ENCODE measurements around the gene MB.
"Not testable (repeated sequence)": the region's sequence is repeated elsewhere in the genome, so short reads cannot be mapped to it uniquely, and the experiment has no call there.

The MB gene

GRCh38 chr22:35617137-35617755 lies at the start of gene MB:
Gene MB (minus strand): TSS chr22:35617329. CDS start chr22:35617257, 72 bp downstream.
- no peak for DNase-seq

DNA sequence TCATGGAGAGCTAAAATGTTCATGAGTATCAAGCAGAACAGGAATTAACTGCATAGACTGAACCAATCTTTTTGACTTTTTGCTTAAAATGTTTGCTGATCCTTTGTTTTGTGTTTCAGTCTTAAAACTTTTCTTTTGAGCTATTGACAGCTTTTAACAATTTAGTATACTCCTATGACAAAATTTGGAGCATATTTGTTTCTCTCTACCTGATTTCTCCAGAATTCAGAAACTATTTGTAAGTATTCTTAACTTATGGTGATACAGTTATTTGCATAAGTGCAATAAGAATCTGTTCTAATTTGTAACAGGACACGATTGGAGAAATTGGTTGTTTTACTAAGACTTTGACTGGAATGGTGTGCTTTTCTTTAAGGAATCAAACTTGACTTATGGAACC lies 49.6 kb upstream of the MB start:
- DNase-seq: not testable (repeated sequence)

GRCh38 chr22:35664955-35665587 lies 47.9 kb upstream of the MB start:
- DNase-seq: no peak

DNA sequence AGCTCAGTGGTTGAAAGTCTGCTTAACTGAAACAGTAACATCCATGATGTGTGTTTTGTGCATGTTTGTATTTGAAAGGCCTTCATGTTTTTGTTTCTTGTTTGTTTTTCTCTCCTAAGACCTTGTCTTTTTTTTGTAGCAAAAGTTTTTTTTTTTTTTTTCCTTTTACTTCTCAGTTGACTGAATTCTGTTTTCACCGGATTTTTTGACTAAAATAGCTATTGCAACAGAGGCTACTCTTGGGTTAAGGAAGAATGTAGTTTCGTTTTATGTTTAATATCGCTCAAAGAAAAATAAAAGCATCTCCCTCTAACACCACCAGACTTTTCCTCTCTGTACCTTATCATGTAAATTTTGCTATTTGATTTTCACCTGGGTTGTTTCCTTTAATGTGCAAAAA lies 46.2 kb upstream of the MB start:
- no peak for DNase-seq

DNA sequence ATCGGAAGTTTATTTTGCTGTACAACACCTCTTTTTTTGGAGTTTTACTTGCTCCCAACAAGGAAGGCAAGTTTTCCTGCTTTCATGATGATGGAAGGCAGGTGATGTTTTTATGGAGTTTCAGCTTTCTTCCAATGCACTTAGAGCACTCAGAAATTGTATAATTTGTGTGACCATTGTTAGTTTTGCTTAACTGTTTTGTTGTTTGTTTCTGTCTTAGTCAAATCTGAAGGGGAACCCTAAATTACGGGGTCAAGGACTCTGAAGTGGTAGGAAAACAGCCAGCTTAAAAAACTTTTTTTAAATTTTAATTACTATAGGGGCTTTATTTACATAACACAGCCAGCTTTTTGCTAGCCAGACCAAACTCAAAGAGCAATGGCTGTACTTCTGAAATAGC lies 45.8 kb upstream of the MB start:
- no peak for DNase-seq

DNA sequence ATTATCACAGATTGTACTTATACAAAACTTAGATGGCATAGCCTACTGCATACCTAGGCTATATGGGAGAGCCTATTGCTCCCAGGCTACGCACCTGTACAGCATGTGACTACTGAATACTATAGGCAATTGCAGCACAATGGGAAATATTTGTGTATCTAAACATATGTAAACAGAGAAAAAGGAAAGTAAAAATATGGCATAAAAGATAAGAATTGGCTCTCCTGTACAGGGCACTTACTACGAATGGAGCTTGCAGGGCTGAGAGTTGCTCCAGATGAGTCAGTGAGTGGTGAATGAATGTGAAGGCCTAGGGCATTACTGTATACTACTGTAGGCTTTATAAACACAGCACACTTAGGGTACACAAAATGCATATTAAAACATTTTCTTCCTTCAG lies 44.3 kb upstream of the MB start:
- DNase-seq: no peak

DNA sequence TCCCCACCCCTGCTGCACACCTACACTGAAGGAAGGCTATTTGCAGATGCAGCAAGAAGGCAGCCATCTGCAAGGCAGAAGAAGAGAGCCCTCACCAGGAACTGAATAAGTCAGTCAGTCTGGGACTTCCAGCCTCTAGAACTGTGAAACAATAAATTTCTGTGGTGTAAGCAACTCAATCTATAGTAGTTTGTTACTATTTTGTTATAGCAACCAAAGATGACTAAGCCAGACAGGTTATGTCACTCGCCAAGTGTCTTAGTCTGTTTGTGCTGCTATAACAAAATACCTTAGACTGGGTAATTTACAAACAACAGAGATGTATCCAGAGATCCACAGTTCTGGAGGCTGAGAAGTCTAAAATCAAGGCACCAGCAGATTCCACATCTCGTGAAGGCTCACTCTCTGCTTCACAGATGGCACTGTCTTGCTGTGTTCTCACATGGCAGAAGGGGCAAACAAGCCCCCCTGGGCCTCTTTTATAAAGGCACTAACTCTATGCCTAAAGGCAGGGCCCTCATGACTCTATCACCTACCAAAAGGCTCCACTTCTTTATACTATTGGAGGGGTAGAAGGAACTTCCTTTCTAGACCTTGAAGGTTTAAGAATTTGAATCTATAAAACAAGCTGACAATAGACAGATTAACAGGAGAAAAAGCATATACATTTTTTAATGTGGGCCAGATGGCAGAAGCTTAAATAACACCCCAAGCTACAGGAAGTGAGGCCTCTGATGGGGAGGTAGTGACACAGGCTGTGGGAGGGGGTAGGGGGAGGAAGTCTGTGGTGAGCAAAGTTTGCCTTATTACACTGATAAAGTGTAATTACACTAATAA lies 43.4 kb upstream of the MB start:
- no peak for DNase-seq

DNA sequence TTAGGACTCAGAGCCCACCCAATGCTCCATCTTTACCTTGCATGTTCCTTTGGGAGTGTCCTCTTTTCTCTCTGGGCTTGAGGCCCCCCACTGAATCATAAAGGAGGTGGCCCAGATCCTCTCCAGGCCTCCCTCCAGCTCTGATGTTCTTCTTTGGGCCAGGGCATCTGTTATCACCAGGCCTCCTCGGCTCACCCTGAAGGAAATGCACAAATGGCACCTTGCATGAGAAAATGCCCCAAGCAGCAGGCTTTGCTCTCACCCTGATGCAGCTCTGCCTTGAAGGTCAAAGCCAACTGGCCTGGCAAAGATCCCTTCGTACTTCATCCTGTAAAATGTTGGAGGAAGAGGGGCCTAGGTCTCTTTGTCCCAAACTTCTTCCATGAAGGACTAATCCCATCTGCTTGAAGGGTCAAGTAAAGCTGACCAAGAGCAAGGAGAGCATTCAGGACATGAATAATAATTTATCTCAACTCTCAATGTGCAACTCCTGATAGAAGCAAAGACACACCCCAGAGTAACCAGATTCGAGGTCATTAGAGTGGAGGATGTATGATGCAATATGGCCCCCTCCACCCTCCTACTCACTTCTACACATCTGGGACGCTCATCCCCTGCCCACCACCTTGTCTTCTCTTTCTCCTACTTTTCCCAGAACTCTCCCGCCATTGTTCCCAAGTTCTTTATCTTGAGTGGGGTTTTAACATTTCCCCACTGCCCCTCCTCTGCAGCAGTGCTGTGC lies 40.6 kb upstream of the MB start:
- DNase-seq: no peak

GRCh38 chr22:35656284-35656752 lies 39.2 kb upstream of the MB start:
- DNase-seq: no peak

- no peak for DNase-seq
Measured at GRCh38 chr22:35653824-35654223, 36.7 kb upstream of the MB start.

DNA sequence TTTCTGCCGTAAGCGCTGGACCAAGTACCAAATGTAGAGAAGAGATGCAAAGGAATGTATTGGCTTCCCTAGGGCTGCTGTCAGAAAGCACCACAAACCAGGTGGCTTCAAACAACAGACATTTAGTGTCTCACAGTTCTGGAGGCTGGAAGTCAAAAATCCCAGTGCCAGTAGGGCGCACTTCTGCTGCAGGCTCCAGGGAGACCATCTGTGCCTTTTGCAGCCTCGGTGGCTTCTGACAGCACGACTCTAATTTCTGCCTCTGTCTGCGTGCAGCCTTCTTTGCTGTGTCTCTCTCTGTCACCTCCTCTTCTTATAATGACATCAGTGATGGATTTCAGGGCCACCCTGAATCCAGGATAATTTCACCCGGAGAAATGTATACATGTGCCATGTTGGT lies 34.0 kb upstream of the MB start:
- no peak for DNase-seq

GRCh38 chr22:35649636-35650250 lies 32.6 kb upstream of the MB start:
- DNase-seq: no peak

DNA sequence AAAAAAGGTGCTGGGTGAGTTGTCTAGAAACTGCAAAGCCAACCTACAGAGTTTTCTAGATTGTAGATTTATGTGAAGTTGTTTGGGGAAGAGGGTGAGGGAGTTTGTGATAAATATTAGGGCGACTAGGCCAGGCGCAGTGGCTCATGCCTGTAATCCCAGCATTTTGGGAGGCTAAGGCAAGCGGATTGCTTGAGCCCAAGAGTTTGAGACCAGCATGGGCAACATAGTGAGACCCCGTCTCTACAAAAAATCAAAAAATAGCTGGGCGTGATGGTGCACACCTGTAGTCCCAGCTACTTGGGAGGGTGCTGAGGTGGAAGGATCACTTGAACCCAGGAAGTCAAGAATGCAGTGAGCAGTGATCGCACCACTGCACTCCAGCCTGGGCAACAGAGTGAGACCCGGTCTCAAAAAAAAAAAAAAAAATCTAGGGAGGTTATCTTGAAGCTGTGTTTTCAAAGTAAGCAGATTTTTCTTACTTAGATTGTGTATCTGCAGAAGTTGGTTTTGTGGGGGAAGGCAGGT lies 32.0 kb upstream of the MB start:
- no peak for DNase-seq

GRCh38 chr22:35648066-35649025 lies 31.2 kb upstream of the MB start, which contains the start of gene APOL6:
Gene APOL6 (plus strand): TSS chr22:35648446. CDS start chr22:35656426, 7,980 bp downstream.
- no peak for DNase-seq

GRCh38 chr22:35645646-35646045 lies 28.5 kb upstream of the MB start:
- no peak for DNase-seq

GRCh38 chr22:35643991-35644390 lies 26.9 kb upstream of the MB start:
- DNase-seq: no peak

DNA sequence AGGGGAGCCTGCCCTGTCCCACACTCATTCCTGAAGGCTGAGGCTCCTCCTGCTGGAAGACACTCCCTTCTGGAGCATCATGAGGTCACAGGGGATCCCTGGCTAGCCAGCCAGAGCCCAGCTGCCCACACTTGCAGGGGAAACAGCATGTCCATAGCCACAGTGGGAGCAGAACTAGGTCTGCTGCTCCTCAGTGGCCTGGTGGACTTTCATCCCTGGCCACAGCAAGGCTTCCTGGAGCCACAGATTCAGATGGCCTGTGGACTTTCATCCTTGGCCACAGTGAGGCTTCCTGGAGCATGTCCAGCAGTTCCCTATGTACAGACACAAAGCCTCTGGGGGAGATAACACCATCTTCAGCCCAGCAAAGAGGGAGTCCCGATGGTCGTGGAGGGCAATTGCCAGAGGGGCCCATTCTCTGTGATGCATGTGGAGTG lies 25.2 kb upstream of the MB start:
- DNase-seq: no peak

DNA sequence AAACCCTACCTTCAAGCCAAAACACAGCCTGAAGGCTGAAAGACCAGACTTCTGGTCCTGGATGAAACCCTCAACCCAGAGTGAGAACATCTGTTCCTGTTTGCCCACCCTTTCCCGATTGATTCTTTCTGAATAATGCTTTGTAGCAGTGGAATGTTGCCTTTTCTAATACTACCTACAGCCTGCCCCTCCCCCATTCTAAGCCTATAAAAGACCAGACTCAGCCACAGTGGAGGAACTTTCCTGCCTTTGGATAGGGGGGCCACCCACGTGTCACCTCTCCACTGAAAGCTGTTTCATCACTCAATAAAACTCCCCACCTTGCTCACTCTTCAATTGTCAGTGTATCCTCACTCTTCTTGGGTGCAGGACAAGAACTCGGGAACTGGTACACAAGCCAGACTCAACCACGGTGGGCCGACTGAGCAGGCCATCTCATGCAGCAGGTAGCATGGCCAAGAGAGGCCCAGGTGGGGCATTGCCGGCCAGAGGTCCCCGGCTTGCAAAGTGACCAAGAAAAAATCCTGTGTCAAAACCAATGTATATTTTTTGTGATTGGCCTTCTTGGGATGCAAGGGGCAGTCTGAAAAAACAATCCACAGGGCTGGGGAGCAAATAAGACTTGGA lies 24.5 kb upstream of the MB start:
- no peak for DNase-seq

GRCh38 chr22:35638410-35638809 lies 21.3 kb upstream of the MB start:
- no peak for DNase-seq

- no peak for DNase-seq
Measured at GRCh38 chr22:35638001-35638400, 20.9 kb upstream of the MB start.

- DNase-seq: no peak
Measured at GRCh38 chr22:35637254-35637653, 20.1 kb upstream of the MB start.
